ENCODE measurements around the gene GAL3ST2. TPM values are rescaled to one million over a fixed set of nuclear protein-coding genes. Genes with fewer than 3 reads are reported as not detected.

Gene GAL3ST2
- polyA plus RNA-seq, 1 of the 3 experiments (the other 2 are of a cell fraction), result 0.15 TPM

DNA sequence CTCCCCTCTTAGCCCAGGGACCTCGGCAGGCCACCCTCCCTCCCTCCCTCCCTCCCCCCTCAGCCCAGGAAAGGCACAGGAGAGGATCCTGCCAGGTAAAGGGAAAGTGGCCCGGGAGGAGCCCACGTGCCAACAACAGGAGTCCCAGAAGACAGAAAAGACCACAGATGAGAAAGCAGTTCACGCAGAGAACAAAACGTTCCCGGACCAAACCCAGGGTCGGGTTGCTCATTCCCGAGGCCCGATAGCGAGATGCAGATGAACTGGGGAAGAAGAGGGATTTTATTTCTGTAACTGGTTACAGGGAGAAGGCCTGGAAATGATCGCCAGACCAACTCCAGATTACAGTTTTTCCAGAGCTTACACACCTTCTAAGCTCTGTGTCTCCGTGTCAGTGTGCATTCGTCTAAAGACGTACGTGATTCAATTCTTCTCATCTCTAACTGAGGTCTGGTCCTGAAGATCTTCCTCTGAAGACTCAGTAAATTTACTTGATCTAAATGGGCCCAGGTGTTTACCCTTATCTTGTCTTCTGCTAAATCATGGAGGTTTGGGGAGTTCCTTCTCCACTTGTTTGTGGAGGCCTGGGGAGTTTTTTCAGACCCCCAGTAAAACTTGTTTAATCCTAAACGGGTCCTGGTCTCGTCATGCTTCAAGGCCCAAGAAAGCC is 31.6 kb downstream of the GAL3ST2 start (continued):
- TF ChIP-seq, protein P1, sequence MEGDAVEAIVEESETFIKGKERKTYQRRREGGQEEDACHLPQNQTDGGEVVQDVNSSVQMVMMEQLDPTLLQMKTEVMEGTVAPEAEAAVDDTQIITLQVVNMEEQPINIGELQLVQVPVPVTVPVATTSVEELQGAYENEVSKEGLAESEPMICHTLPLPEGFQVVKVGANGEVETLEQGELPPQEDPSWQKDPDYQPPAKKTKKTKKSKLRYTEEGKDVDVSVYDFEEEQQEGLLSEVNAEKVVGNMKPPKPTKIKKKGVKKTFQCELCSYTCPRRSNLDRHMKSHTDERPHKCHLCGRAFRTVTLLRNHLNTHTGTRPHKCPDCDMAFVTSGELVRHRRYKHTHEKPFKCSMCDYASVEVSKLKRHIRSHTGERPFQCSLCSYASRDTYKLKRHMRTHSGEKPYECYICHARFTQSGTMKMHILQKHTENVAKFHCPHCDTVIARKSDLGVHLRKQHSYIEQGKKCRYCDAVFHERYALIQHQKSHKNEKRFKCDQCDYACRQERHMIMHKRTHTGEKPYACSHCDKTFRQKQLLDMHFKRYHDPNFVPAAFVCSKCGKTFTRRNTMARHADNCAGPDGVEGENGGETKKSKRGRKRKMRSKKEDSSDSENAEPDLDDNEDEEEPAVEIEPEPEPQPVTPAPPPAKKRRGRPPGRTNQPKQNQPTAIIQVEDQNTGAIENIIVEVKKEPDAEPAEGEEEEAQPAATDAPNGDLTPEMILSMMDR (IDR thresholded peaks at IDR 0.05), result no peak
- TF ChIP-seq, protein P2, sequence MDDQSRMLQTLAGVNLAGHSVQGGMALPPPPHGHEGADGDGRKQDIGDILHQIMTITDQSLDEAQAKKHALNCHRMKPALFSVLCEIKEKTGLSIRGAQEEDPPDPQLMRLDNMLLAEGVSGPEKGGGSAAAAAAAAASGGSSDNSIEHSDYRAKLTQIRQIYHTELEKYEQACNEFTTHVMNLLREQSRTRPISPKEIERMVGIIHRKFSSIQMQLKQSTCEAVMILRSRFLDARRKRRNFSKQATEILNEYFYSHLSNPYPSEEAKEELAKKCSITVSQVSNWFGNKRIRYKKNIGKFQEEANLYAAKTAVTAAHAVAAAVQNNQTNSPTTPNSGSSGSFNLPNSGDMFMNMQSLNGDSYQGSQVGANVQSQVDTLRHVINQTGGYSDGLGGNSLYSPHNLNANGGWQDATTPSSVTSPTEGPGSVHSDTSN (IDR thresholded peaks at IDR 0.05), result no peak
- TF ChIP-seq TEAD4 (IDR thresholded peaks at IDR 0.05; ENCODE audit: borderline replicate concordance, insufficient read depth) (no peak), FOXM1 (IDR thresholded peaks at IDR 0.05; ENCODE audit: low read depth) (no peak)

DNA sequence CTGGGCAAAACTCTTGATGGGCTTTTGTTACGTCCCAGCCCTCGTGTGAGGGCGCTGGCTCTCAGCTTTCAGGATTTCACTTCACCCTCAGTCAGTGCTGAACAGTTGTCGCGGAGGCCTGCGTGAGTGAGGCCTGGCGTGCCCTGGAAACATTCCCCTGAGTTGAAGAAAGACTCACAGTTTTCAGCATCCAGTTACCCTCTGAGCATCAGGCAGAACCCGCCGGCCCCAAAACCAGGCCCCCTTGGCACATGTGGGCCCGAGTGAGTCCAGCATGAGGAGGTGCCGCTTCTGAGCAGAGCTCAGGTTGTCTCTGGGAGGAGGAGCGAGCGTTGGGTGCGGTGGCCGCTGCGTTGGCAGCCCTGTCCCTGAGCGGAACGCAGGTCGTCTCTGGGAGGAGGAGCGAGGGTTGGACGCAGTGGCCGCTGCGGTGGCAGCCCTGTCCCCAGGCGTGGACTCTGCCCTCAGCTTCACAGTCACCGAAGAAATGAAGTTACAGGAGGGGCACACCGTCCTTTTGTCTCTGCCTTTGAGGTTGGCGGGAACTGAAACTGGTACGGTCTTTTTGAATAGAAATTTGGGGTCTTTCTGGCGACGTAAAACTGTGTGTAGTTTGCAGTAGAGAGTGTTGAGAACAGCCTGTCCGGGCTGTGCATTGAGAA is 32.2 kb downstream of the GAL3ST2 start, which contains the start of gene NEU4:
NEU4 (plus strand) TSS at position 473 of the 662 bp plus-strand sequence. CDS start 5,292 bp downstream, outside the sequence.
- Histone ChIP-seq H3K27ac (ENCODE audit: low read depth in 2 of 2, low read length in 1 of 2) (peak within 1 kb of the TSS in 1 of 2 experiments; percentile 97; a peak in 2 of 4 replicates), H4K20me1 (ENCODE audit: insufficient read depth) (no peaks in the 10 kb centered on the region), H3K27me3 (ENCODE audit: insufficient read depth) (no peaks in the 10 kb centered on the region), H3K36me3 (replicated peaks in 1 of 2; ENCODE audit: control insufficient read depth in 1 of 2, insufficient read depth in 2 of 2, low read length in 1 of 2) (no peaks in the 10 kb centered on the region), H3K9ac (no peak within 1 kb of the TSS), H3K4me2 (no peak within 1 kb of the TSS), H3K4me3 (ENCODE audit: low read depth in 2 of 2, low read length in 1 of 2) (no peak within 1 kb of the TSS), H3K9me2 (no peaks in the 10 kb centered on the region), H3K79me2 (ENCODE audit: insufficient read depth) (no peaks in the 10 kb centered on the region), H3K4me1 (ENCODE audit: control insufficient read depth in 1 of 2, insufficient read depth in 2 of 2, low read depth in 1 of 2, low read length in 1 of 2) (peaks cover 6 to 48% of the 10 kb centered on the region in 2 experiments), H3F3A (replicated peaks; ENCODE audit: insufficient read depth) (no peaks in the 10 kb centered on the region), H2AFZ (ENCODE audit: low read depth) (no peak within 1 kb of the TSS), H3K9me3 (no peaks in the 10 kb centered on the region)
- ChIA-PET POLR2A (no interaction called here), CTCF (interaction anchor here (1.4 kb wide), 1 partner anchor 13 kb away, joined by 3 read pairs; no protein-coding TSS in a partner anchor)
- TF ChIP-seq GATA2 (CRISPR knock-in tag; IDR thresholded peaks at IDR 0.05), result no peak
- TF ChIP-seq, protein P3, sequence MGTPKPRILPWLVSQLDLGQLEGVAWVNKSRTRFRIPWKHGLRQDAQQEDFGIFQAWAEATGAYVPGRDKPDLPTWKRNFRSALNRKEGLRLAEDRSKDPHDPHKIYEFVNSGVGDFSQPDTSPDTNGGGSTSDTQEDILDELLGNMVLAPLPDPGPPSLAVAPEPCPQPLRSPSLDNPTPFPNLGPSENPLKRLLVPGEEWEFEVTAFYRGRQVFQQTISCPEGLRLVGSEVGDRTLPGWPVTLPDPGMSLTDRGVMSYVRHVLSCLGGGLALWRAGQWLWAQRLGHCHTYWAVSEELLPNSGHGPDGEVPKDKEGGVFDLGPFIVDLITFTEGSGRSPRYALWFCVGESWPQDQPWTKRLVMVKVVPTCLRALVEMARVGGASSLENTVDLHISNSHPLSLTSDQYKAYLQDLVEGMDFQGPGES (IDR thresholded peaks at IDR 0.05; ENCODE audit: low read depth, low read length), result no peak
- peak; percentile 51 for DNase-seq
- WGBS (ENCODE audit: low lambda C conversion rate), result 90% methylated on average over 16 of the region's 31 CpGs
